HepG2 (cell line): ENCODE results near the gene HMG20B. TPM values are rescaled to one million over a fixed set of nuclear protein-coding genes. Genes with fewer than 3 reads are reported as not detected.

Experiments
- E2F2 ChIP-seq: sonication (generic); formaldehyde crosslinking; IDR thresholded peaks from 2 replicates; pipeline ENCODE4 v1.4.0; 2020; ENCODE audit warnings: missing genetic modification reagents, borderline replicate concordance
- IRX3 ChIP-seq: sonication (generic); formaldehyde crosslinking; IDR thresholded peaks from 2 replicates; pipeline ENCODE4 v1.8.1; 2023; ENCODE audit warnings: mild to moderate bottlenecking, low read depth, missing genetic modification reagents, borderline replicate concordance
- MAF1 ChIP-seq: sonication (generic); formaldehyde crosslinking; IDR thresholded peaks from 2 replicates; pipeline ENCODE4 v1.5.0; 2020; ENCODE audit warnings: missing genetic modification reagents, borderline replicate concordance
- MEIS1 ChIP-seq: sonication (generic); formaldehyde crosslinking; IDR thresholded peaks from 2 replicates; pipeline ENCODE4 v1.9.0; 2021; ENCODE audit warnings: mild to moderate bottlenecking, missing genetic modification reagents, moderate library complexity, borderline replicate concordance
- NFKBIZ ChIP-seq: IDR thresholded peaks from 2 replicates; pipeline ENCODE4 v1.6.1; 2018; ENCODE audit warnings: missing genetic modification reagents, missing compliant biosample characterization
- NR2F2 ChIP-seq: IDR thresholded peaks from 2 replicates; pipeline ENCODE4 v1.6.1; 2012; ENCODE audit warnings: low read depth, inconsistent platforms, borderline replicate concordance
- RBM22 ChIP-seq: fragments of 200-400 bp; formaldehyde crosslinking; optimal IDR thresholded peaks from 2 replicates; pipeline ENCODE3; 2017; ENCODE audit warnings: mild to moderate bottlenecking, low read length, moderate library complexity
- SIN3B ChIP-seq: fragments of 150-350 bp; IDR thresholded peaks from 2 replicates; pipeline ENCODE4 v1.6.1; 2014; ENCODE audit warnings: low read length
- SKI ChIP-seq: fragments of 450-650 bp; IDR thresholded peaks from one replicate; pipeline ENCODE4 v1.6.1; 2018; ENCODE audit warnings: mild to moderate bottlenecking; ENCODE audit not compliant: partially characterized antibody
- SP140L ChIP-seq: sonication (generic); formaldehyde crosslinking; IDR thresholded peaks from 2 replicates; pipeline ENCODE4 v1.4.0; 2020; ENCODE audit warnings: missing genetic modification reagents, borderline replicate concordance
- SPEN ChIP-seq: sonication (generic); formaldehyde crosslinking; IDR thresholded peaks from 2 replicates; pipeline ENCODE4 v1.5.1; 2020; ENCODE audit warnings: low read depth, mild to moderate bottlenecking, missing genetic modification reagents
- ZBTB3 ChIP-seq: sonication (generic); formaldehyde crosslinking; IDR thresholded peaks from 2 replicates; pipeline ENCODE4 v1.4.0; 2020; ENCODE audit warnings: low read depth, mild to moderate bottlenecking, moderate library complexity, missing genetic modification reagents, borderline replicate concordance
- ZNF382 ChIP-seq: sonication (generic); formaldehyde crosslinking; IDR thresholded peaks from 2 replicates; pipeline ENCODE4 v1.5.0; 2020; ENCODE audit warnings: missing genetic modification reagents, mild to moderate bottlenecking, borderline replicate concordance
- ZNF616 ChIP-seq: sonication (generic); formaldehyde crosslinking; IDR thresholded peaks from 2 replicates; pipeline ENCODE4 v1.5.0; 2020; ENCODE audit warnings: low read depth, mild to moderate bottlenecking, missing genetic modification reagents
- ZNF776 ChIP-seq: sonication (generic); formaldehyde crosslinking; IDR thresholded peaks from 2 replicates; pipeline ENCODE4 v1.4.0; 2020; ENCODE audit warnings: mild to moderate bottlenecking, missing genetic modification reagents
- ZSCAN31 ChIP-seq: sonication (generic); formaldehyde crosslinking; IDR thresholded peaks from 2 replicates; pipeline ENCODE4 v1.5.0; 2020; ENCODE audit warnings: low read depth, mild to moderate bottlenecking, missing genetic modification reagents
- ZSCAN9 ChIP-seq: IDR thresholded peaks from 2 replicates; pipeline ENCODE4 v1.6.1; 2016; ENCODE audit warnings: borderline replicate concordance
- ZZZ3 ChIP-seq: sonication (generic); formaldehyde crosslinking; IDR thresholded peaks from 2 replicates; pipeline ENCODE4 v1.4.0; 2020; ENCODE audit warnings: missing genetic modification reagents, mild to moderate bottlenecking, borderline replicate concordance
- polyA plus RNA-seq, 8 experiments: library from polyadenylated mRNA; depleted of rRNA in 3 of 8; stranded (reverse) in 7 of 8; unstranded in 1 of 8; fragments of >200 nt; fragmentation: Illumina TruSeq in 4 of 8; extraction: Trizol in 4 of 8; gene quantifications; 2 replicates each; pipeline versions ENCODE4 v1.2.1 to v1.2.3, GENCODE V29; 2011 to 2016; ENCODE audit warnings: low read depth in 4 of 8, missing spikeins in 1 of 8, mixed read lengths in 1 of 8; ENCODE audit not compliant: insufficient read depth in 1 of 8
- total RNA-seq, 5 experiments: library from RNA; depleted of rRNA; stranded (reverse); fragments of >200 nt; fragmentation: Illumina TruSeq; extraction: Trizol; gene quantifications; 2 replicates each; pipeline ENCODE4 v1.2.3, GENCODE V29; 2016; ENCODE audit warnings: low read depth in 1 of 5
- TF ChIP-seq, protein P1 (sequence below): sonication (generic); formaldehyde crosslinking; IDR thresholded peaks from 2 replicates; pipeline ENCODE4 v1.4.0; 2020; ENCODE audit warnings: missing genetic modification reagents
- TF ChIP-seq, protein P2 (sequence below): sonication (generic); formaldehyde crosslinking; IDR thresholded peaks from 2 replicates; pipeline ENCODE4 v1.8.1; 2022; ENCODE audit warnings: mild to moderate bottlenecking, missing genetic modification reagents
- TF ChIP-seq, protein P3 (sequence below): sonication (generic); formaldehyde crosslinking; IDR thresholded peaks from 2 replicates; pipeline ENCODE4 v1.5.0; 2020; ENCODE audit warnings: mild to moderate bottlenecking, missing genetic modification reagents

Gene HMG20B
- total and polyA plus RNA-seq, 2 of the 13 experiments (the other 11 are each of a cell fraction or from before 2014, with no cell fraction given), result 23.9 to 29.2 TPM

DNA sequence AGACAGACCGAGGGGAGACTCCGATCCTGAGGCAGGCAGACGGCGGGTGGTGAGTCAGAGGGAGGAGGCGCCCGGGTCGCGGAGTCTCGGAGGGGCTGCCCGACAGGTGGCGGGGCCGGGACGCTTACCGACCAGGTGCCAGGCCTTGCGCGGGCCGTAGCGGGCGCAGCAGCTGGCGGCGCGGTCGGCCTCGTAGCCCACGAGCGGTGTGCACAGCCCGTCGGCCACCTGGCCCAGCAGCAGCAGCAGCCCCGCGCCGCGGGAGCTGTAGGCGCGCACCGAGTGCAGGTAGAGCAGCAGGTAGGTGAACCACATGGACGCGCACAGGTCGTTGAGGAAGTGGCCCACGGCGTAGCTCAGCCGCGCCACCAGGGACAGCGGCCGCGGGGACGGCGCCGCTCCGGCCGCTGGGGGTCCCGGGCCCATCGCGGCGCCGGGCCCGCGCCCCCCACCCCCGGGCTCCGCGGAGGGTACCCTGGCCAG, 15.7 kb upstream of the HMG20B start (continued):
- TF ChIP-seq, protein P1, sequence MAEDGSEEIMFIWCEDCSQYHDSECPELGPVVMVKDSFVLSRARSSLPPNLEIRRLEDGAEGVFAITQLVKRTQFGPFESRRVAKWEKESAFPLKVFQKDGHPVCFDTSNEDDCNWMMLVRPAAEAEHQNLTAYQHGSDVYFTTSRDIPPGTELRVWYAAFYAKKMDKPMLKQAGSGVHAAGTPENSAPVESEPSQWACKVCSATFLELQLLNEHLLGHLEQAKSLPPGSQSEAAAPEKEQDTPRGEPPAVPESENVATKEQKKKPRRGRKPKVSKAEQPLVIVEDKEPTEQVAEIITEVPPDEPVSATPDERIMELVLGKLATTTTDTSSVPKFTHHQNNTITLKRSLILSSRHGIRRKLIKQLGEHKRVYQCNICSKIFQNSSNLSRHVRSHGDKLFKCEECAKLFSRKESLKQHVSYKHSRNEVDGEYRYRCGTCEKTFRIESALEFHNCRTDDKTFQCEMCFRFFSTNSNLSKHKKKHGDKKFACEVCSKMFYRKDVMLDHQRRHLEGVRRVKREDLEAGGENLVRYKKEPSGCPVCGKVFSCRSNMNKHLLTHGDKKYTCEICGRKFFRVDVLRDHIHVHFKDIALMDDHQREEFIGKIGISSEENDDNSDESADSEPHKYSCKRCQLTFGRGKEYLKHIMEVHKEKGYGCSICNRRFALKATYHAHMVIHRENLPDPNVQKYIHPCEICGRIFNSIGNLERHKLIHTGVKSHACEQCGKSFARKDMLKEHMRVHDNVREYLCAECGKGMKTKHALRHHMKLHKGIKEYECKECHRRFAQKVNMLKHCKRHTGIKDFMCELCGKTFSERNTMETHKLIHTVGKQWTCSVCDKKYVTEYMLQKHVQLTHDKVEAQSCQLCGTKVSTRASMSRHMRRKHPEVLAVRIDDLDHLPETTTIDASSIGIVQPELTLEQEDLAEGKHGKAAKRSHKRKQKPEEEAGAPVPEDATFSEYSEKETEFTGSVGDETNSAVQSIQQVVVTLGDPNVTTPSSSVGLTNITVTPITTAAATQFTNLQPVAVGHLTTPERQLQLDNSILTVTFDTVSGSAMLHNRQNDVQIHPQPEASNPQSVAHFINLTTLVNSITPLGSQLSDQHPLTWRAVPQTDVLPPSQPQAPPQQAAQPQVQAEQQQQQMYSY (CRISPR knock-in tag), result no peak
- TF ChIP-seq MAF1 (CRISPR knock-in tag), result no peak
- no peak for TF ChIP-seq E2F2 (CRISPR knock-in tag)
- TF ChIP-seq SIN3B, result no peak
- no peak for TF ChIP-seq ZSCAN31 (CRISPR knock-in tag)
- TF ChIP-seq SP140L, result no peak
- no peak for TF ChIP-seq ZNF616 (CRISPR knock-in tag)
- no peak for TF ChIP-seq ZNF382 (CRISPR knock-in tag)
- no peak for TF ChIP-seq NFKBIZ
- TF ChIP-seq, protein P2, sequence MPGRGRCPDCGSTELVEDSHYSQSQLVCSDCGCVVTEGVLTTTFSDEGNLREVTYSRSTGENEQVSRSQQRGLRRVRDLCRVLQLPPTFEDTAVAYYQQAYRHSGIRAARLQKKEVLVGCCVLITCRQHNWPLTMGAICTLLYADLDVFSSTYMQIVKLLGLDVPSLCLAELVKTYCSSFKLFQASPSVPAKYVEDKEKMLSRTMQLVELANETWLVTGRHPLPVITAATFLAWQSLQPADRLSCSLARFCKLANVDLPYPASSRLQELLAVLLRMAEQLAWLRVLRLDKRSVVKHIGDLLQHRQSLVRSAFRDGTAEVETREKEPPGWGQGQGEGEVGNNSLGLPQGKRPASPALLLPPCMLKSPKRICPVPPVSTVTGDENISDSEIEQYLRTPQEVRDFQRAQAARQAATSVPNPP (CRISPR knock-in tag), result no peak
- TF ChIP-seq MEIS1 (CRISPR knock-in tag), result 0 out of 2 replicates have a peak, but pooled peaks have one; percentile 18
- peak; percentile 46 for TF ChIP-seq SKI
- no peak for TF ChIP-seq SPEN
- no peak for TF ChIP-seq ZZZ3 (CRISPR knock-in tag)
- TF ChIP-seq, protein P3, sequence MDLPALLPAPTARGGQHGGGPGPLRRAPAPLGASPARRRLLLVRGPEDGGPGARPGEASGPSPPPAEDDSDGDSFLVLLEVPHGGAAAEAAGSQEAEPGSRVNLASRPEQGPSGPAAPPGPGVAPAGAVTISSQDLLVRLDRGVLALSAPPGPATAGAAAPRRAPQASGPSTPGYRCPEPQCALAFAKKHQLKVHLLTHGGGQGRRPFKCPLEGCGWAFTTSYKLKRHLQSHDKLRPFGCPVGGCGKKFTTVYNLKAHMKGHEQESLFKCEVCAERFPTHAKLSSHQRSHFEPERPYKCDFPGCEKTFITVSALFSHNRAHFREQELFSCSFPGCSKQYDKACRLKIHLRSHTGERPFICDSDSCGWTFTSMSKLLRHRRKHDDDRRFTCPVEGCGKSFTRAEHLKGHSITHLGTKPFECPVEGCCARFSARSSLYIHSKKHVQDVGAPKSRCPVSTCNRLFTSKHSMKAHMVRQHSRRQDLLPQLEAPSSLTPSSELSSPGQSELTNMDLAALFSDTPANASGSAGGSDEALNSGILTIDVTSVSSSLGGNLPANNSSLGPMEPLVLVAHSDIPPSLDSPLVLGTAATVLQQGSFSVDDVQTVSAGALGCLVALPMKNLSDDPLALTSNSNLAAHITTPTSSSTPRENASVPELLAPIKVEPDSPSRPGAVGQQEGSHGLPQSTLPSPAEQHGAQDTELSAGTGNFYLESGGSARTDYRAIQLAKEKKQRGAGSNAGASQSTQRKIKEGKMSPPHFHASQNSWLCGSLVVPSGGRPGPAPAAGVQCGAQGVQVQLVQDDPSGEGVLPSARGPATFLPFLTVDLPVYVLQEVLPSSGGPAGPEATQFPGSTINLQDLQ, result no peak
- no peak for TF ChIP-seq ZBTB3 (CRISPR knock-in tag)
- no peak; the same call in 1 of the 2 replicates for TF ChIP-seq ZNF776
- TF ChIP-seq ZSCAN9 (CRISPR knock-in tag), result no peak
- TF ChIP-seq RBM22, result no peak
- no peak for TF ChIP-seq NR2F2
- TF ChIP-seq IRX3 (CRISPR knock-in tag), result no peak
